Right lobe of liver (tissue), 6 donors: ENCODE data around the gene BMPER. TPM values are rescaled to one million over a fixed set of nuclear protein-coding genes. Genes with fewer than 3 reads are reported as not detected.

Source experiments
- ATAC-seq, 4 donors: fragments of 200-7000 bp; cut with Tn5 transposase; one replicate each; pipeline ENCODE4 v1.9.1; 2020; ENCODE audit warnings: mild to moderate bottlenecking in 4 of 4, moderate library complexity in 4 of 4
- DNase-seq, 3 donors: peaks; one replicate each; pipeline ENCODE4 v3.0.0-alpha.2; 2020
- H3K27ac ChIP-seq, 3 donors: fragments of 200-600 bp; one replicate each; pipeline ENCODE4 v1.8.0; 2022
- H3K27me3 ChIP-seq, 2 donors: fragments of 200-600 bp; one replicate each; pipeline ENCODE4 v1.8.0; 2022
- H3K36me3 ChIP-seq, 4 donors: fragments of 200-600 bp; sonication (generic) in 1 of 4; one replicate each; pipeline versions ENCODE4 v1.5.1 to v1.8.0; 2017 to 2022; ENCODE audit warnings: control low read depth in 1 of 4
- H3K4me1 ChIP-seq, 4 donors: fragments of 200-600 bp; sonication (generic) in 1 of 4; one replicate each; pipeline versions ENCODE4 v1.5.1 to v1.8.0; 2017 to 2022; ENCODE audit warnings: control low read depth in 1 of 4
- H3K4me3 ChIP-seq, 3 donors: fragments of 200-600 bp; one replicate each; pipeline ENCODE4 v1.8.0; 2022
- H3K9me3 ChIP-seq, 4 donors: fragments of 200-600 bp; sonication (generic) in 1 of 4; one replicate each; pipeline versions ENCODE4 v1.5.1 to v1.8.0; 2017 to 2022; ENCODE audit warnings: control low read depth in 1 of 4
- CTCF ChIP-seq, 4 donors: fragments of 200-600 bp in 3 of 4; fragments of 450-650 bp in 1 of 4; IDR thresholded peaks; one replicate each; pipeline versions ENCODE4 v1.5.1 to v1.8.0; 2016 to 2022; ENCODE audit warnings: antibody characterized with exemption in 4 of 4, mild to moderate bottlenecking in 2 of 4
- POLR2A ChIP-seq: fragments of 450-650 bp; IDR thresholded peaks from one replicate; pipeline ENCODE4 v1.6.1; 2017; ENCODE audit warnings: antibody characterized with exemption, mild to moderate bottlenecking
- WGBS: methylation state at CpG from one replicate; pipeline ENCODE4 v1.1.6; 2018; ENCODE audit warnings: low coverage, low lambda C conversion rate; ENCODE audit not compliant: insufficient coverage; ENCODE audit errors: missing lambda C conversion rate; 5-methylcytosine and 5-hydroxymethylcytosine counted together
- intact Hi-C, 2 donors: fragments of 100-400 bp; cut with DNase I; formaldehyde crosslinking; loops; one replicate each; pipeline versions ENCODE4 v1.11.2 to v1.14.1; 2022
- total RNA-seq, 6 experiments: library from RNA; depleted of rRNA in 2 of 6; stranded (reverse); fragments of >200 nt in 2 of 6; fragmentation: NEBNext Ultra II Directional in 3 of 6; extraction: Animal tissue kit (Norgen Biotek cat#: 25700) in 3 of 6; gene quantifications; one replicate each; pipeline versions ENCODE4 v1.1.0 to v1.2.4, GENCODE V29; 2016 to 2023
- donor health status: DM: no; HTN: yes; CAD: no.
- donor health status: DM: no; HTN: no; CAD: no.
- donor health status: DM: no; HTN: no; CAD: no.
- donor health status: DM: no; HTN: yes; CAD: no.
- donor health status: DM: no; HTN: yes; CAD: no.

BMPER gene
- total RNA-seq, 6 experiments from 2014 or later = 5.8 to 17.1 (median 10.4) TPM

- intact Hi-C loops = no loop called here
- H3K4me3 ChIP-seq = no peak overlapping the region
- peak overlapping the region in 1 of 3 donors; percentile 12 for H3K27ac ChIP-seq
- H3K9me3 ChIP-seq = no peaks in the 10 kb centered on the region
- H3K36me3 ChIP-seq = no peaks in the 10 kb centered on the region
- ATAC-seq (no peak), DNase-seq (no peak)
- no peaks in the 10 kb centered on the region for H3K4me1 ChIP-seq
- TF ChIP-seq CTCF (IDR thresholded peaks at IDR 0.05) = no peak
- no peak for TF ChIP-seq POLR2A
- WGBS = 41% methylated on average over 5 of the region's 5 CpGs
- H3K27me3 ChIP-seq = no peaks in the 10 kb centered on the region
These were observed 26.9 kb downstream of the BMPER start for GRCh38 chr7:33932221-33932620.

GRCh38 chr7:33932832-33933468, 27.6 kb downstream of the BMPER start:
- WGBS = 14% methylated on average over 13 of the region's 15 CpGs
- no peaks in the 10 kb centered on the region for H3K4me1 ChIP-seq
- H3K36me3 ChIP-seq = no peaks in the 10 kb centered on the region
- H3K4me3 ChIP-seq = no peak overlapping the region
- peak; percentile 97 to 99 (median 98) for ATAC-seq
- no peaks in the 10 kb centered on the region for H3K9me3 ChIP-seq
- TF ChIP-seq POLR2A (no peak), CTCF (IDR thresholded peaks at IDR 0.05) (peak; percentile 78 to 99 (median 96))
- intact Hi-C loops = no loop called here
- no peaks in the 10 kb centered on the region for H3K27me3 ChIP-seq
- peak overlapping the region in 1 of 3 donors; percentile 12 for H3K27ac ChIP-seq
- peak; percentile 70 to 80 (median 77) for DNase-seq

GRCh38 chr7:33933611-33934281, 28.4 kb downstream of the BMPER start:
- no peak for TF ChIP-seq CTCF (IDR thresholded peaks at IDR 0.05)
- no peak for TF ChIP-seq POLR2A
- H3K4me1 ChIP-seq = no peaks in the 10 kb centered on the region
- 52% methylated on average over 4 of the region's 4 CpGs for WGBS
- H3K27ac ChIP-seq = no peak overlapping the region
- no peaks in the 10 kb centered on the region for H3K9me3 ChIP-seq
- DNase-seq (no peak), ATAC-seq (peak in 2 of 4 donors; percentile 10 to 28)
- no peaks in the 10 kb centered on the region for H3K27me3 ChIP-seq
- no peak overlapping the region for H3K4me3 ChIP-seq
- no peaks in the 10 kb centered on the region for H3K36me3 ChIP-seq
- intact Hi-C loops = no loop called here

- WGBS = 84% methylated on average over 2 of the region's 2 CpGs
- Histone ChIP-seq H3K36me3 (no peaks in the 10 kb centered on the region), H3K27ac (no peak overlapping the region), H3K4me3 (no peak overlapping the region), H3K4me1 (no peaks in the 10 kb centered on the region), H3K9me3 (no peaks in the 10 kb centered on the region), H3K27me3 (no peaks in the 10 kb centered on the region)
- DNase-seq (no peak), ATAC-seq (no peak)
- intact Hi-C loops = no loop called here
- TF ChIP-seq POLR2A = no peak
- no peak for TF ChIP-seq CTCF (IDR thresholded peaks at IDR 0.05)
These were observed 29.1 kb downstream of the BMPER start for GRCh38 chr7:33934391-33934790.
